HepG2 (cell line): ENCODE results near the gene CNIH4. TPM values are rescaled to one million over a fixed set of nuclear protein-coding genes. Genes with fewer than 3 reads are reported as not detected.

Experiments
- ARNT2 ChIP-seq: sonication (generic); formaldehyde crosslinking; IDR thresholded peaks from 2 replicates; pipeline ENCODE4 v1.8.0; 2022; ENCODE audit warnings: mild to moderate bottlenecking, low read depth, missing genetic modification reagents, moderate library complexity
- KDM5A ChIP-seq: fragments of 200-600 bp; sonication (generic); IDR thresholded peaks from 2 replicates; pipeline ENCODE4 v1.7.0; 2018; ENCODE audit warnings: antibody characterized with exemption, mild to moderate bottlenecking, low read length, borderline replicate concordance
- KMT2A ChIP-seq: sonication (generic); formaldehyde crosslinking; IDR thresholded peaks from 2 replicates; pipeline ENCODE4 v1.4.0; 2020; ENCODE audit warnings: missing genetic modification reagents
- LCORL ChIP-seq, 2 experiments: fragments of 450-650 bp in 1 of 2; sonication (generic) in 1 of 2; formaldehyde crosslinking in 1 of 2; IDR thresholded peaks; 2 replicates each; pipeline versions ENCODE4 v1.5.0 to v1.6.1; 2017 to 2020; ENCODE audit warnings: antibody characterized with exemption in 1 of 2, missing genetic modification reagents in 1 of 2
- MXI1 ChIP-seq: IDR thresholded peaks from 3 replicates; pipeline ENCODE4 v1.6.1; 2012; ENCODE audit warnings: low read depth, low read length, inconsistent platforms, borderline replicate concordance
- NCOA5 ChIP-seq: sonication (generic); formaldehyde crosslinking; IDR thresholded peaks from 2 replicates; pipeline ENCODE4 v1.4.0; 2020; ENCODE audit warnings: missing genetic modification reagents
- NFYB ChIP-seq: sonication (generic); formaldehyde crosslinking; IDR thresholded peaks from 2 replicates; pipeline ENCODE4 v1.4.0; 2020; ENCODE audit warnings: missing genetic modification reagents
- POLR2AphosphoS5 ChIP-seq: IDR thresholded peaks from 2 replicates; pipeline ENCODE4 v1.6.1; 2012; ENCODE audit warnings: low read depth, low read length
- SOX6 ChIP-seq, 2 experiments: fragments of 450-650 bp in 1 of 2; sonication (generic) in 1 of 2; formaldehyde crosslinking in 1 of 2; IDR thresholded peaks; 2 replicates each; pipeline versions ENCODE4 v1.4.0 to v1.6.1; 2017 to 2020; ENCODE audit warnings: antibody characterized with exemption in 1 of 2, mild to moderate bottlenecking in 1 of 2, missing genetic modification reagents in 1 of 2
- ZNF333 ChIP-seq: sonication (generic); formaldehyde crosslinking; IDR thresholded peaks from 2 replicates; pipeline ENCODE4 v1.4.0; 2020; ENCODE audit warnings: mild to moderate bottlenecking, missing genetic modification reagents, borderline replicate concordance
- ZNF33B ChIP-seq: sonication (generic); formaldehyde crosslinking; IDR thresholded peaks from 2 replicates; pipeline ENCODE4 v1.5.1; 2020; ENCODE audit warnings: mild to moderate bottlenecking, missing genetic modification reagents
- ZNF7 ChIP-seq: IDR thresholded peaks from 2 replicates; pipeline ENCODE4 v1.6.1; 2016; ENCODE audit warnings: missing biosample characterization, missing genetic modification reagents
- polyA plus RNA-seq, 8 experiments: library from polyadenylated mRNA; depleted of rRNA in 3 of 8; stranded (reverse) in 7 of 8; unstranded in 1 of 8; fragments of >200 nt; fragmentation: Illumina TruSeq in 4 of 8; extraction: Trizol in 4 of 8; gene quantifications; 2 replicates each; pipeline versions ENCODE4 v1.2.1 to v1.2.3, GENCODE V29; 2011 to 2016; ENCODE audit warnings: low read depth in 4 of 8, missing spikeins in 1 of 8, mixed read lengths in 1 of 8; ENCODE audit not compliant: insufficient read depth in 1 of 8
- total RNA-seq, 5 experiments: library from RNA; depleted of rRNA; stranded (reverse); fragments of >200 nt; fragmentation: Illumina TruSeq; extraction: Trizol; gene quantifications; 2 replicates each; pipeline ENCODE4 v1.2.3, GENCODE V29; 2016; ENCODE audit warnings: low read depth in 1 of 5
- TF ChIP-seq, protein P1 (sequence below): sonication (generic); formaldehyde crosslinking; IDR thresholded peaks from 2 replicates; pipeline ENCODE4 v1.4.0; 2020; ENCODE audit warnings: mild to moderate bottlenecking, missing genetic modification reagents
- TF ChIP-seq, protein P2 (sequence below): IDR thresholded peaks from 2 replicates; pipeline ENCODE4 v1.6.1; 2016
- TF ChIP-seq, protein P3 (sequence below): IDR thresholded peaks from 2 replicates; pipeline ENCODE4 v1.6.1; 2016; ENCODE audit warnings: mild to moderate bottlenecking

The CNIH4 gene
- total and polyA plus RNA-seq, 2 of the 13 experiments (the other 11 are each of a cell fraction or from before 2014, with no cell fraction given): 51.8 to 52.9 TPM

DNA sequence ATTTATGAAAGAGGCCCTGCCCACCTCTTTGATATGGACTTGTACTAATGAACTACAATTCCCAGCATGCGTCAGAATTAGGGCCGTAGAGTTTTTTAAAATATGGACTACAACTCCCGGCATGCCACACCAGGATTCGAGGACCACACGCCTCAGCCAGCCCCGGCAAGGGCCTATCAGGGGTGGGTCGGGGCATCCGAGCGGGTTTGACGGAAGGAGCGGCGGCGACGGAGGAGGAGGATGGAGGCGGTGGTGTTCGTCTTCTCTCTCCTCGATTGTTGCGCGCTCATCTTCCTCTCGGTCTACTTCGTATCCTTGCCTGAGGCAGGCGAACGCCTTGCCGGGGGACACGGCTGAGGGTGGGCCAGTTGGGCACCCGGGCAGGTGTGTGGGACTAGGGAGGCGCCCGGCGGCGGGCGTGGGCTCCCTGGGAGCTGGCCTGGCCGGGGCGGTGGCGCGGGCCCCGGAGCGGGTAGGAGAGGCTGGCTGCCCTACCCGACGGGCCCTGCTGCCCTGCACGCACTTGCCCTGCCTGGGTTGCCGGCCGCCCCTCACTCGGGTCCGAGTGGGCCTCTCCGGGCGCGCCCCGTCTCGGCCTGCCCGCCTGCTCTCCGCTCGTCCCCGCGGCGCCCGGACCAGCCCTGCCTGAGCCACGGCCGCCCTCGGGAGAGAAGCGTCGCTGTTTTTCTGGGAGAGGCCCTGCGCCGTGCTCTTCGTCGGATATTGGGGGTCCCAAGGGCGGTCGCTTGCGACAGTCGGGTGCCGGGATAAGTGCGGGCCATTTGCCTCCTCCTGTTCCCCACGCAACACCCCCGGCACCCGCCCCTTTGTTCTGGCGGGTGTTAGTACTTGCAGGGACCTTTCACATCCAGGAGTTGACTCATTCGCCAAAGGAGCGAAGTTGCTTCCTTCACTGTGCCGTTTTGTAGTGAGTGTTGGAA, at the start of gene CNIH4 (continued):
- TF ChIP-seq, protein P1, sequence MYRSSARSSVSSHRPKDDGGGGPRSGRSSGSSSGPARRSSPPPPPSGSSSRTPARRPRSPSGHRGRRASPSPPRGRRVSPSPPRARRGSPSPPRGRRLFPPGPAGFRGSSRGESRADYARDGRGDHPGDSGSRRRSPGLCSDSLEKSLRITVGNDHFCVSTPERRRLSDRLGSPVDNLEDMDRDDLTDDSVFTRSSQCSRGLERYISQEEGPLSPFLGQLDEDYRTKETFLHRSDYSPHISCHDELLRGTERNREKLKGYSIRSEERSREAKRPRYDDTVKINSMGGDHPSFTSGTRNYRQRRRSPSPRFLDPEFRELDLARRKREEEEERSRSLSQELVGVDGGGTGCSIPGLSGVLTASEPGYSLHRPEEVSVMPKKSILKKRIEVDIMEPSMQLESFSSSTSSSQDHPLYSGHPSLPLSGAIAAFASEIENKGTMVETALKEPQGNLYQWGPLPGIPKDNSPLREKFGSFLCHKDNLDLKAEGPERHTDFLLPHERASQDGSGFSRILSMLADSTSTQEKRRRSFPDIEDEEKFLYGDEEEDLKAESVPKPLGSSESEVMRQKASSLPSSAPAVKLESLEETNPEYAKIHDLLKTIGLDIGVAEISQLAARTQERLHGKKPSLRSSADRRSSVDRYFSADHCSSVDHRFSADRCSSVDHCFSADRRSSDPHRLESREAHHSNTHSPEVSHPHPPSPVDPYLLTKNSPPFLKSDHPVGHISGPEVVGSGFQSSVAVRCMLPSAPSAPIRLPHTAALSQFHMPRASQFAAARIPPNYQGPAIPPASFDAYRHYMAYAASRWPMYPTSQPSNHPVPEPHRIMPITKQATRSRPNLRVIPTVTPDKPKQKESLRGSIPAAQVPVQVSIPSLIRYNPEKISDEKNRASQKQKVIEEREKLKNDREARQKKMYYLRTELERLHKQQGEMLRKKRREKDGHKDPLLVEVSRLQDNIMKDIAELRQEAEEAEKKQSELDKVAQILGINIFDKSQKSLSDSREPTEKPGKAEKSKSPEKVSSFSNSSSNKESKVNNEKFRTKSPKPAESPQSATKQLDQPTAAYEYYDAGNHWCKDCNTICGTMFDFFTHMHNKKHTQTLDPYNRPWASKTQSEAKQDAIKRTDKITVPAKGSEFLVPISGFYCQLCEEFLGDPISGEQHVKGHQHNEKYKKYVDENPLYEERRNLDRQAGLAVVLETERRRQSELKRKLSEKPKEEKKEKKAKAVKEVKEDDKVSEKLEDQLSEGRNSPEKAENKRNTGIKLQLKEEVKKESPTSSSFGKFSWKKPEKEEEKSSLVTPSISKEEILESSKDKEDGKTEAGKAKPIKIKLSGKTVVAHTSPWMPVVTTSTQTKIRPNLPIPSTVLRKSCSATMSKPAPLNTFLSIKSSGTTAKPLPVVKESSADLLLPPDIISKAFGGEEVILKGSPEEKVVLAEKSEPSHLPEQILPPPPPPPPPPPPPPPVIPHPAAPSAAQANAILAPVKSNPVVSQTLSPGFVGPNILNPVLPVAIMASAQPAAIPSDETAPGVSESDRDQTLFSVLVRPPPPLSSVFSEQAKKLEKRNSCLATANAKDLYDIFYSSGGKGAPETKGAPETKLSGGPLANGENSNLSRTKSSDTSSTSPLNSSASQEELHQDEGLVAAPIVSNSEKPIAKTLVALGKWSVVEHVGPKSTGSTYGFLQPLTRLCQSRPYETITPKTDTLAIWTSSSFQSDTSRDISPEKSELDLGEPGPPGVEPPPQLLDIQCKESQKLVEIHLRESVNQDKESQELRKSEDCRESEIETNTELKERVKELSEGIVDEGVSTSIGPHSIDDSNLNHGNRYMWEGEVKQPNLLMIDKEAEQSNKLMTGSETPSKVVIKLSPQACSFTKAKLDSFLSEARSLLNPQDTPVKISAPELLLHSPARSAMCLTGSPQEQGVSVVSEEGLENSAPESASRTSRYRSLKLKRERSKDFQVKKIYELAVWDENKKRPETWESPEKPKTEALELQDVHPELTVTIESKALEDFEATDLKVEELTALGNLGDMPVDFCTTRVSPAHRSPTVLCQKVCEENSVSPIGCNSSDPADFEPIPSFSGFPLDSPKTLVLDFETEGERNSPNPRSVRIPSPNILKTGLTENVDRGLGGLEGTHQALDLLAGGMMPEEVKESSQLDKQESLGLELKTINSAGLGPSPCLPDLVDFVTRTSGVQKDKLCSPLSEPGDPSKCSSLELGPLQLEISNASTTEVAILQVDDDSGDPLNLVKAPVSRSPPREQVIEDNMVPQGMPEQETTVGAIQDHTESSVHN (CRISPR knock-in tag): 0 out of 2 replicates have a peak, but pooled peaks have one; percentile 25
- TF ChIP-seq KMT2A (CRISPR knock-in tag) (peak; percentile 70; the same call in 1 of the 2 replicates), KDM5A (peak; percentile 58; the same call in 1 of the 2 replicates), ARNT2 (CRISPR knock-in tag) (peak; percentile 57; the same call in 1 of the 2 replicates), ZNF333 (CRISPR knock-in tag) (peak; percentile 25; the same call in 1 of the 2 replicates), LCORL (IDR thresholded peaks at IDR 0.05) (no peak), LCORL (CRISPR knock-in tag; IDR thresholded peaks at IDR 0.05) (peak; percentile 34; the same call in 1 of the 2 replicates), NCOA5 (CRISPR knock-in tag) (no peak), MXI1 (peak; percentile 66; the same call in 1 of the 3 replicates), ZNF7 (CRISPR knock-in tag) (no peak), SOX6 (IDR thresholded peaks at IDR 0.05) (no peak), SOX6 (CRISPR knock-in tag; IDR thresholded peaks at IDR 0.05) (peak; percentile 40; the same call in 1 of the 2 replicates), ZNF33B (peak; percentile 32; the same call in 1 of the 2 replicates), POLR2AphosphoS5 (peak; percentile 83), NFYB (CRISPR knock-in tag) (peak; percentile 73)
- TF ChIP-seq, protein P2, sequence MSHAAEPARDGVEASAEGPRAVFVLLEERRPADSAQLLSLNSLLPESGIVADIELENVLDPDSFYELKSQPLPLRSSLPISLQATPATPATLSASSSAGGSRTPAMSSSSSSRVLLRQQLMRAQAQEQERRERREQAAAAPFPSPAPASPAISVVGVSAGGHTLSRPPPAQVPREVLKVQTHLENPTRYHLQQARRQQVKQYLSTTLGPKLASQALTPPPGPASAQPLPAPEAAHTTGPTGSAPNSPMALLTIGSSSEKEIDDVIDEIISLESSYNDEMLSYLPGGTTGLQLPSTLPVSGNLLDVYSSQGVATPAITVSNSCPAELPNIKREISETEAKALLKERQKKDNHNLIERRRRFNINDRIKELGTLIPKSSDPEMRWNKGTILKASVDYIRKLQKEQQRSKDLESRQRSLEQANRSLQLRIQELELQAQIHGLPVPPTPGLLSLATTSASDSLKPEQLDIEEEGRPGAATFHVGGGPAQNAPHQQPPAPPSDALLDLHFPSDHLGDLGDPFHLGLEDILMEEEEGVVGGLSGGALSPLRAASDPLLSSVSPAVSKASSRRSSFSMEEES (CRISPR knock-in tag): 0 out of 2 replicates have a peak, but pooled peaks have one; percentile 16
- TF ChIP-seq, protein P3, sequence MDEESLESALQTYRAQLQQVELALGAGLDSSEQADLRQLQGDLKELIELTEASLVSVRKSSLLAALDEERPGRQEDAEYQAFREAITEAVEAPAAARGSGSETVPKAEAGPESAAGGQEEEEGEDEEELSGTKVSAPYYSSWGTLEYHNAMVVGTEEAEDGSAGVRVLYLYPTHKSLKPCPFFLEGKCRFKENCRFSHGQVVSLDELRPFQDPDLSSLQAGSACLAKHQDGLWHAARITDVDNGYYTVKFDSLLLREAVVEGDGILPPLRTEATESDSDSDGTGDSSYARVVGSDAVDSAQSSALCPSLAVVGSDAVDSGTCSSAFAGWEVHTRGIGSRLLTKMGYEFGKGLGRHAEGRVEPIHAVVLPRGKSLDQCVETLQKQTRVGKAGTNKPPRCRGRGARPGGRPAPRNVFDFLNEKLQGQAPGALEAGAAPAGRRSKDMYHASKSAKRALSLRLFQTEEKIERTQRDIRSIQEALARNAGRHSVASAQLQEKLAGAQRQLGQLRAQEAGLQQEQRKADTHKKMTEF (CRISPR knock-in tag): peak; percentile 26; the same call in 1 of the 2 replicates
